Measurements from ENCODE around the gene C9orf85. TPM values are rescaled to one million over a fixed set of nuclear protein-coding genes. Genes with fewer than 3 reads are reported as not detected.

The C9orf85 gene
- total RNA-seq, 1 experiment from 2014 or later, result 14.4 TPM

DNA sequence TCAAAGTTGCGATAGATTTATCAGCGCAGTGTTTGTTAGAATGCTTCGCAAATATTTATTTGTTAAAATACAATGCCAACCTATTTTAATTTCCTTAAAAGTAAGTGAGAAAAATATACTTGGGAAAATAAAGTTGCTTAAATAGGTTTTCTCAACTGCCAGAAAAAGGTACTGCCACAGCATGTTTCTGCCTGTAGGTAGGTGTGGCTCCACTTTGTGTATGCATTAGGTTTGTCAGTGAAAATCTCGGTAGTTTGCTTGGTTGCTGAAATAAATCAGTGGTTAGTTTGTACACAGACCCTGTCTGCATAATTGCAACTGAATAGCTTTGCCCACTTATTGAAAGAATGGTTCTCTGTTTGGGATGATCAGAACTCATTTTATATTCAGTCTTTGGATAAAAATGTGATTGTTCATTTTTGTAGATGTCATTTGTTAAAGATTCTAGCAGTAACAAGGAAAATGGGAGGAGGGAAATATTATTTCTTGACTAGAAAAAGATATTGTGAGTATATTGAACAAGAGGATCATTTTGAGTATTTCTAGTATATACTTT, 25.7 kb downstream of the C9orf85 start:
- H3K9ac ChIP-seq (ENCODE audit: extremely low read depth, insufficient read length, low read length), result no peak overlapping the region
- H2BK20ac ChIP-seq (ENCODE audit: low read depth, low read length, poor library complexity, severe bottlenecking), result no peak overlapping the region
- no peak overlapping the region for H4K8ac ChIP-seq (replicated peaks; ENCODE audit: insufficient read length, low read depth, low read length)
- no peak overlapping the region for H2BK12ac ChIP-seq (ENCODE audit: insufficient read length, low read depth, low read length)
- Mint-ChIP-seq H3K9me3 (no peaks in the 10 kb centered on the region), H3K4me3 (no peak overlapping the region), H3K4me1 (peaks cover 16 to 35% of the 10 kb centered on the region in 2 experiments), H3K27me3 (ENCODE audit: low read depth) (no peaks in the 10 kb centered on the region), H3K27ac (peak overlapping the region in 2 of 3 experiments; percentile 52 to 71; a peak in 3 of 7 replicates), H3K36me3 (ENCODE audit: insufficient read depth in 1 of 3, low read depth in 3 of 3) (peaks cover 2 to 7% (median 6%) of the 10 kb centered on the region in 3 experiments; a peak in 6 of 7 replicates)
- no peak overlapping the region for H3K4me2 ChIP-seq (ENCODE audit: insufficient read depth, insufficient read length, low read length)
- DNase-seq, result no peak
- H2AFZ ChIP-seq (ENCODE audit: low read length), result no peak overlapping the region
- TF ChIP-seq, protein P1, sequence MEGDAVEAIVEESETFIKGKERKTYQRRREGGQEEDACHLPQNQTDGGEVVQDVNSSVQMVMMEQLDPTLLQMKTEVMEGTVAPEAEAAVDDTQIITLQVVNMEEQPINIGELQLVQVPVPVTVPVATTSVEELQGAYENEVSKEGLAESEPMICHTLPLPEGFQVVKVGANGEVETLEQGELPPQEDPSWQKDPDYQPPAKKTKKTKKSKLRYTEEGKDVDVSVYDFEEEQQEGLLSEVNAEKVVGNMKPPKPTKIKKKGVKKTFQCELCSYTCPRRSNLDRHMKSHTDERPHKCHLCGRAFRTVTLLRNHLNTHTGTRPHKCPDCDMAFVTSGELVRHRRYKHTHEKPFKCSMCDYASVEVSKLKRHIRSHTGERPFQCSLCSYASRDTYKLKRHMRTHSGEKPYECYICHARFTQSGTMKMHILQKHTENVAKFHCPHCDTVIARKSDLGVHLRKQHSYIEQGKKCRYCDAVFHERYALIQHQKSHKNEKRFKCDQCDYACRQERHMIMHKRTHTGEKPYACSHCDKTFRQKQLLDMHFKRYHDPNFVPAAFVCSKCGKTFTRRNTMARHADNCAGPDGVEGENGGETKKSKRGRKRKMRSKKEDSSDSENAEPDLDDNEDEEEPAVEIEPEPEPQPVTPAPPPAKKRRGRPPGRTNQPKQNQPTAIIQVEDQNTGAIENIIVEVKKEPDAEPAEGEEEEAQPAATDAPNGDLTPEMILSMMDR (conservative IDR thresholded peaks at IDR 0.05), result no peak
- no peaks in the 10 kb centered on the region for H4K20me1 ChIP-seq (ENCODE audit: control insufficient read depth, insufficient read depth, insufficient read length)
- no peaks in the 10 kb centered on the region; the same call in 1 of the 2 replicates for H3K4me1 ChIP-seq (ENCODE audit: insufficient read depth, low read length)
- H2BK15ac ChIP-seq (ENCODE audit: low read depth, low read length), result no peak overlapping the region
- peaks cover 2% of the 10 kb centered on the region; the same call in 1 of the 2 replicates for H3K79me2 ChIP-seq (ENCODE audit: insufficient read depth, low read length)
- no peaks in the 10 kb centered on the region for H3K23me2 ChIP-seq (ENCODE audit: insufficient read length, low read depth, low read length, poor library complexity, severe bottlenecking)
- H3K4ac ChIP-seq (ENCODE audit: low read depth, low read length), result no peak overlapping the region
- H3T11ph ChIP-seq (ENCODE audit: low read length), result no peak overlapping the region
- H3K9me3 ChIP-seq (ENCODE audit: control insufficient read depth, low read depth, low read length), result no peaks in the 10 kb centered on the region
- WGBS (ENCODE audit: extremely low coverage, insufficient read length, low lambda C conversion rate), result no CpG with 5 or more reads among the region's 4 CpGs
- H4K5ac ChIP-seq (ENCODE audit: insufficient read length, low read depth, low read length), result no peak overlapping the region
- no peak overlapping the region for H3K56ac ChIP-seq (ENCODE audit: insufficient read length, low read depth, low read length)
- no peak overlapping the region for H3K14ac ChIP-seq (ENCODE audit: insufficient read depth, low read length)
- H2BK5ac ChIP-seq (ENCODE audit: insufficient read length, low read length), result no peak overlapping the region
- no peak overlapping the region for H3K23ac ChIP-seq (ENCODE audit: insufficient read length, low read depth, low read length)
- H3K18ac ChIP-seq (ENCODE audit: insufficient read length, low read depth, low read length), result no peak overlapping the region
- H3K79me1 ChIP-seq (ENCODE audit: insufficient read depth, low read depth, low read length, poor library complexity, severe bottlenecking), result no peaks in the 10 kb centered on the region
- no peak overlapping the region for H2BK120ac ChIP-seq (ENCODE audit: low read depth, low read length, poor library complexity, severe bottlenecking)
- no peak overlapping the region for H4K91ac ChIP-seq (ENCODE audit: insufficient read length, low read depth, low read length)
- no peak overlapping the region for H3K27ac ChIP-seq (ENCODE audit: insufficient read length, low read depth, low read length)
- H2AK5ac ChIP-seq (ENCODE audit: insufficient read length, low read length), result no peak overlapping the region
- H3K27me3 ChIP-seq (ENCODE audit: insufficient read depth, low read length), result no peaks in the 10 kb centered on the region

Measured in H9 (cell line).